Liver (tissue), 9 donors: ENCODE measurements around the gene UBE2D2. TPM values are rescaled to one million over a fixed set of nuclear protein-coding genes. Genes with fewer than 3 reads are reported as not detected.
A peak's percentile ranks its signal among the peaks of the same experiment; 100 is the strongest.

Experiments
- DNase-seq: peaks from one replicate; pipeline ENCODE4 v3.0.0-alpha.2; 2017; ENCODE audit warnings: low spot score
- H3K27ac ChIP-seq, 2 donors: one replicate each; pipeline ENCODE4 v1.7.0; 2013; ENCODE audit warnings: inconsistent platforms in 2 of 2, low read length in 2 of 2, control low read depth in 1 of 2, low read depth in 1 of 2, mild to moderate bottlenecking in 1 of 2
- H3K27me3 ChIP-seq, 4 donors: one replicate each; pipeline versions ENCODE4 v1.6.1 to v1.7.0; 2013; ENCODE audit warnings: low read length in 3 of 4, inconsistent platforms in 1 of 4, mild to moderate bottlenecking in 1 of 4, moderate library complexity in 1 of 4; ENCODE audit not compliant: control insufficient read depth in 4 of 4, insufficient read depth in 4 of 4
- H3K36me3 ChIP-seq, 4 donors: one replicate each; pipeline versions ENCODE4 v1.6.1 to v1.7.0; 2013; ENCODE audit warnings: low read length in 3 of 4, mild to moderate bottlenecking in 3 of 4, low read depth in 1 of 4, moderate library complexity in 1 of 4; ENCODE audit not compliant: control insufficient read depth in 4 of 4, insufficient read depth in 3 of 4
- H3K4me1 ChIP-seq, 4 donors: one replicate each; pipeline versions ENCODE4 v1.6.1 to v1.7.0; 2013; ENCODE audit warnings: low read length in 3 of 4, mild to moderate bottlenecking in 3 of 4, moderate library complexity in 1 of 4; ENCODE audit not compliant: control insufficient read depth in 4 of 4, insufficient read depth in 4 of 4
- H3K4me3 ChIP-seq, 3 donors: one replicate each; pipeline versions ENCODE4 v1.6.1 to v1.7.0; 2013; ENCODE audit warnings: low read length in 3 of 3, control low read depth in 1 of 3, low read depth in 1 of 3, mild to moderate bottlenecking in 1 of 3
- H3K9ac ChIP-seq, 2 donors: one replicate each; pipeline ENCODE4 v1.7.0; 2013; ENCODE audit warnings: low read length in 2 of 2, mild to moderate bottlenecking in 2 of 2, moderate library complexity in 2 of 2, control low read depth in 1 of 2, low read depth in 1 of 2
- H3K9me3 ChIP-seq, 4 donors: one replicate each; pipeline versions ENCODE4 v1.6.1 to v1.7.0; 2013; ENCODE audit warnings: low read length in 3 of 4; ENCODE audit not compliant: control insufficient read depth in 4 of 4
- ATF3 ChIP-seq: IDR thresholded peaks from 2 replicates; pipeline ENCODE4 v1.6.1; 2016; ENCODE audit warnings: antibody characterized with exemption
- CTCF ChIP-seq: fragments of 150-350 bp; IDR thresholded peaks from 2 replicates; pipeline ENCODE4 v1.5.1; 2017; ENCODE audit warnings: improper control_type of control experiment, low read depth, low read length; ENCODE audit not compliant: missing input control
- EGR1 ChIP-seq, 2 donors: IDR thresholded peaks; 2 replicates each; pipeline ENCODE4 v1.6.1; 2016 to 2018; ENCODE audit warnings: antibody characterized with exemption in 2 of 2, low read depth in 2 of 2
- FOXA1 ChIP-seq: IDR thresholded peaks from 2 replicates; pipeline ENCODE4 v1.6.1; 2016; ENCODE audit warnings: antibody characterized with exemption
- FOXA2 ChIP-seq: IDR thresholded peaks from 2 replicates; pipeline ENCODE4 v1.6.1; 2016; ENCODE audit warnings: antibody characterized with exemption
- GABPA ChIP-seq, 2 donors: IDR thresholded peaks in 1 of 2; conservative IDR thresholded peaks in 1 of 2; 2 replicates each; pipeline ENCODE4 v1.6.1; 2016; ENCODE audit warnings: antibody characterized with exemption in 2 of 2, mild to moderate bottlenecking in 1 of 2, moderate library complexity in 1 of 2
- HNF4A ChIP-seq, 2 donors: conservative IDR thresholded peaks; 2 replicates each; pipeline ENCODE4 v1.6.1; 2016; ENCODE audit warnings: antibody characterized with exemption in 2 of 2, mild to moderate bottlenecking in 2 of 2
- HNF4G ChIP-seq: IDR thresholded peaks from 2 replicates; pipeline ENCODE4 v1.6.1; 2016; ENCODE audit warnings: antibody characterized with exemption
- JUND ChIP-seq, 2 donors: IDR thresholded peaks; 2 replicates each; pipeline ENCODE4 v1.6.1; 2016; ENCODE audit warnings: antibody characterized with exemption in 2 of 2
- MAX ChIP-seq: IDR thresholded peaks from 2 replicates; pipeline ENCODE4 v1.6.1; 2016; ENCODE audit warnings: antibody characterized with exemption
- NR2F2 ChIP-seq: IDR thresholded peaks from 2 replicates; pipeline ENCODE4 v1.6.1; 2016; ENCODE audit warnings: antibody characterized with exemption
- RAD21 ChIP-seq, 2 donors: IDR thresholded peaks; 2 replicates each; pipeline ENCODE4 v1.6.1; 2016; ENCODE audit warnings: antibody characterized with exemption in 2 of 2, mild to moderate bottlenecking in 2 of 2
- REST ChIP-seq: IDR thresholded peaks from 2 replicates; pipeline ENCODE4 v1.6.1; 2016; ENCODE audit warnings: antibody characterized with exemption, mild to moderate bottlenecking
- RXRA ChIP-seq, 2 donors: IDR thresholded peaks; 2 replicates each; pipeline ENCODE4 v1.6.1; 2017 to 2018; ENCODE audit warnings: antibody characterized with exemption in 2 of 2, mild to moderate bottlenecking in 1 of 2
- SP1 ChIP-seq: IDR thresholded peaks from 2 replicates; pipeline ENCODE4 v1.6.1; 2018; ENCODE audit warnings: antibody characterized with exemption, mild to moderate bottlenecking
- TAF1 ChIP-seq: conservative IDR thresholded peaks from 2 replicates; pipeline ENCODE4 v1.6.1; 2016; ENCODE audit warnings: antibody characterized with exemption, mild to moderate bottlenecking
- YY1 ChIP-seq: IDR thresholded peaks from 2 replicates; pipeline ENCODE4 v1.6.1; 2016; ENCODE audit warnings: antibody characterized with exemption, mild to moderate bottlenecking
- ZBTB33 ChIP-seq: IDR thresholded peaks from 2 replicates; pipeline ENCODE4 v1.6.1; 2016; ENCODE audit warnings: antibody characterized with exemption
- WGBS: extraction: QIAGEN DNeasy Blood & Tissue Kit; methylation state at CpG from one replicate; pipeline ENCODE4 v1.1.7; 2013; 5-methylcytosine and 5-hydroxymethylcytosine counted together
- polyA plus RNA-seq, 2 donors: library from polyadenylated mRNA; stranded (reverse) in 1 of 2; unstranded in 1 of 2; fragments of 200-250 nt in 1 of 2; fragments of >200 nt in 1 of 2; fragmentation: Nextera tagmentation in 1 of 2; extraction: Ambion mirVana in 1 of 2; gene quantifications; one replicate each; pipeline versions ENCODE4 v1.2.1 to v1.2.3, GENCODE V29; 2013 to 2015
- total RNA-seq, 2 donors: library from RNA; depleted of rRNA; stranded (reverse); fragments of >200 nt; gene quantifications; one replicate each; pipeline ENCODE4 v1.2.3, GENCODE V29; 2014
- donor health status: healthy.
- donor health status: healthy.
- donor health status: healthy.
- donor health status: healthy.
- donor health status: healthy.

UBE2D2 gene
- total and polyA plus RNA-seq, 4 donors, result 17.0 to 53.6 (median 41.4) TPM

- 43% methylated on average over 5 of the region's 5 CpGs for WGBS
- Histone ChIP-seq H3K27ac (peak overlapping the region; percentile 77 to 85), H3K4me1 (peaks cover 59 to 97% (median 90%) of the 10 kb centered on the region in 4 donors), H3K9ac (peak overlapping the region in 1 of 2 donors; percentile 67), H3K27me3 (no peaks in the 10 kb centered on the region), H3K9me3 (no peaks in the 10 kb centered on the region), H3K36me3 (no peaks in the 10 kb centered on the region), H3K4me3 (peak overlapping the region in 1 of 3 donors; percentile 43)
- no peak for DNase-seq
- TF ChIP-seq ZBTB33 (no peak), EGR1 (IDR thresholded peaks at IDR 0.05; ENCODE audit: low read depth in 2 of 2) (no peak), FOXA1 (no peak), TAF1 (no peak), NR2F2 (no peak), HNF4A (conservative IDR thresholded peaks at IDR 0.05) (no peak), JUND (IDR thresholded peaks at IDR 0.05) (no peak)
Measured at GRCh38 chr5:139667730-139668063, 106.6 kb downstream of the UBE2D2 start.

- WGBS, result 10% methylated on average over 55 of the region's 55 CpGs
- H3K36me3 ChIP-seq, result no peaks in the 10 kb centered on the region
- H3K9me3 ChIP-seq, result no peaks in the 10 kb centered on the region
- peak overlapping the region; percentile 77 to 85 for H3K27ac ChIP-seq
- DNase-seq, result no peak
- H3K4me1 ChIP-seq, result peaks cover 63 to 97% (median 92%) of the 10 kb centered on the region in 4 donors
- H3K4me3 ChIP-seq, result peak overlapping the region in 1 of 3 donors; percentile 43
- TF ChIP-seq ZBTB33 (no peak), HNF4A (conservative IDR thresholded peaks at IDR 0.05) (no peak), FOXA2 (no peak), ATF3 (no peak), YY1 (no peak), HNF4G (no peak), SP1 (no peak), FOXA1 (no peak), TAF1 (no peak), MAX (no peak), NR2F2 (no peak), CTCF (no peak), JUND (IDR thresholded peaks at IDR 0.05) (no peak), GABPA (IDR thresholded peaks at IDR 0.05 in 1 of 2, conservative IDR thresholded peaks at IDR 0.05 in 1 of 2) (no peak), RXRA (IDR thresholded peaks at IDR 0.05) (no peak), REST (no peak), EGR1 (IDR thresholded peaks at IDR 0.05; ENCODE audit: low read depth in 2 of 2) (no peak), RAD21 (IDR thresholded peaks at IDR 0.05) (no peak)
- H3K27me3 ChIP-seq, result no peaks in the 10 kb centered on the region
- peak overlapping the region in 1 of 2 donors; percentile 67 for H3K9ac ChIP-seq
Measured at GRCh38 chr5:139668064-139668880, 107.1 kb downstream of the UBE2D2 start.
